ENCODE results near the gene CRACDL.
"Not testable (repeated sequence)": the region's sequence is repeated elsewhere in the genome, so short reads cannot be mapped to it uniquely, and the experiment has no call there.

Gene CRACDL

GRCh38 chr2:98907966-98908905 lies 27.8 kb downstream of the CRACDL start:
- DNase-seq (ENCODE audit: low spot score): peak; percentile 49

GRCh38 chr2:98907385-98907784 lies 28.6 kb downstream of the CRACDL start:
- no peak for DNase-seq (ENCODE audit: low spot score)

GRCh38 chr2:98903767-98904485 lies 32.1 kb downstream of the CRACDL start:
- DNase-seq (ENCODE audit: low spot score): no peak

GRCh38 chr2:98903064-98903355 lies 33.0 kb downstream of the CRACDL start:
- DNase-seq (ENCODE audit: low spot score): no peak

GRCh38 chr2:98902209-98903063 lies 33.6 kb downstream of the CRACDL start:
- no peak for DNase-seq (ENCODE audit: low spot score)

GRCh38 chr2:98901702-98902101 lies 34.3 kb downstream of the CRACDL start:
- no peak for DNase-seq (ENCODE audit: low spot score)

- DNase-seq (ENCODE audit: low spot score): no peak
These were observed 34.7 kb downstream of the CRACDL start for GRCh38 chr2:98901291-98901690.

- no peak for DNase-seq (ENCODE audit: low spot score)
These were observed 35.3 kb downstream of the CRACDL start for GRCh38 chr2:98900721-98901120.

- not testable (repeated sequence) for DNase-seq (ENCODE audit: low spot score)
These were observed 36.3 kb downstream of the CRACDL start for GRCh38 chr2:98899703-98900078.

- DNase-seq (ENCODE audit: low spot score): no peak
These were observed 36.9 kb downstream of the CRACDL start for GRCh38 chr2:98899041-98899702.

- no peak for DNase-seq (ENCODE audit: low spot score)
These were observed 37.6 kb downstream of the CRACDL start for GRCh38 chr2:98898423-98898841.

- DNase-seq (ENCODE audit: low spot score): no peak
These were observed 38.3 kb downstream of the CRACDL start for GRCh38 chr2:98897746-98898145.

- DNase-seq (ENCODE audit: low spot score): no peak
These were observed 39.1 kb downstream of the CRACDL start for GRCh38 chr2:98896944-98897343.

- DNase-seq (ENCODE audit: low spot score): no peak
These were observed 39.6 kb downstream of the CRACDL start for GRCh38 chr2:98896416-98896815.

GRCh38 chr2:98895901-98896300 lies 40.1 kb downstream of the CRACDL start:
- DNase-seq (ENCODE audit: low spot score): no peak

GRCh38 chr2:98895221-98895620 lies 40.8 kb downstream of the CRACDL start:
- DNase-seq (ENCODE audit: low spot score): no peak

- DNase-seq (ENCODE audit: low spot score): no peak
These were observed 41.6 kb downstream of the CRACDL start for GRCh38 chr2:98894331-98895000.

GRCh38 chr2:98893911-98894321 lies 42.1 kb downstream of the CRACDL start:
- no peak for DNase-seq (ENCODE audit: low spot score)

GRCh38 chr2:98892871-98893270 lies 43.2 kb downstream of the CRACDL start:
- DNase-seq (ENCODE audit: low spot score): no peak

GRCh38 chr2:98891591-98891990 lies 44.4 kb downstream of the CRACDL start:
- DNase-seq (ENCODE audit: low spot score): no peak

- no peak for DNase-seq (ENCODE audit: low spot score)
These were observed 49.9 kb downstream of the CRACDL start for GRCh38 chr2:98886066-98886554.

Measured in cerebellar cortex (tissue), 1 donor.